Purkinje cell (primary cell): ENCODE results near the gene TMEM119. TPM values are rescaled to one million over a fixed set of nuclear protein-coding genes. Genes with fewer than 3 reads are reported as not detected.

Experiments
- polyA plus RNA-seq: library from polyadenylated mRNA; unstranded; fragments of >200 nt; fragmentation: Nextera tagmentation; gene quantifications from 2 replicates; pipeline ENCODE4 v1.2.1, GENCODE V29; 2014

The TMEM119 gene, protein sequence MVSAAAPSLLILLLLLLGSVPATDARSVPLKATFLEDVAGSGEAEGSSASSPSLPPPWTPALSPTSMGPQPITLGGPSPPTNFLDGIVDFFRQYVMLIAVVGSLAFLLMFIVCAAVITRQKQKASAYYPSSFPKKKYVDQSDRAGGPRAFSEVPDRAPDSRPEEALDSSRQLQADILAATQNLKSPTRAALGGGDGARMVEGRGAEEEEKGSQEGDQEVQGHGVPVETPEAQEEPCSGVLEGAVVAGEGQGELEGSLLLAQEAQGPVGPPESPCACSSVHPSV
- polyA plus RNA-seq = not detected in 2 replicates

DNA sequence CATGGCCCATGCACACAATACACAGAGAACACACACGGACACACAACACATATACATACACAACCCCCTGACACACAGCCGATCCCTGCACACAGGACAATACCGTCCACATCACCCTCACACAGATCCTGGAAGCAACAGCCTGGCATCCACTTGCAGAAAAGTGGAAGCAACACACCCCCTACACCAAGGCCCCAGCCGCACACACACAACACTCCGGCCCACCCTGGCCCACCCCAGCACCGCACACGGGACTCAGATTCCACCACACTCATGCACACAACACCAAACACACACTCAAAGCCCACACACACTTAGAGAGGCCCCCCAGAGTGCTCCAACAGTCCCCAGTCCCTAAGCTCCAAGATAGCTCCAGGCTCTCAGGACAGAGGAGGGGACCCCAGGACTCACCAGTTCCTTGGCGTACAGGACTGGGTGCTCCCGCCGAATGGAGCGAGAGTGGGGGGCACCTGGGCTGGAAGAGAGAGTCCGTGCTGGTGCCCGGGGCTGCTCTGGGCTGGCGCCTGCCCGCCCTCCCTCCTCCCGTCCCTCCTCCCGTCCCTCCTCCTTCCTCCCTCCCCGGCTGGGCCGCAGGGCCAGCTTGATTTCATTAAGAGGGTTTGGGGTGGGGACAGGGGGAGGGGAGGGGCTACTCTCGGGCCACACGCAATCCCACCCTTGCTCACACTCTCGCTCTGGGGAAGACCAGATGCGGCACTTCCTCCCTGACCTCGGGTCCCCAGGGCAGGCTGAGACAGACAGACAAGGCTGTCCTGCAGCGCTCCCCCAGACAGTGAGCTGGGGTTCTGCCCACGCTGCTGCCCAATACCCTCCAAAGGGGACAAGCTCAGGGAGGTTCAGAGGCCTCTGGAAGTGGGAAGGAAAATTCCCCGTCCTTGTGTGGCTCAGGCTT lies at the start of gene TMEM119:
TMEM119 (minus strand) TSS at position 526 of the 913 bp plus-strand sequence. CDS start 5,701 bp downstream, outside the sequence.

DNA sequence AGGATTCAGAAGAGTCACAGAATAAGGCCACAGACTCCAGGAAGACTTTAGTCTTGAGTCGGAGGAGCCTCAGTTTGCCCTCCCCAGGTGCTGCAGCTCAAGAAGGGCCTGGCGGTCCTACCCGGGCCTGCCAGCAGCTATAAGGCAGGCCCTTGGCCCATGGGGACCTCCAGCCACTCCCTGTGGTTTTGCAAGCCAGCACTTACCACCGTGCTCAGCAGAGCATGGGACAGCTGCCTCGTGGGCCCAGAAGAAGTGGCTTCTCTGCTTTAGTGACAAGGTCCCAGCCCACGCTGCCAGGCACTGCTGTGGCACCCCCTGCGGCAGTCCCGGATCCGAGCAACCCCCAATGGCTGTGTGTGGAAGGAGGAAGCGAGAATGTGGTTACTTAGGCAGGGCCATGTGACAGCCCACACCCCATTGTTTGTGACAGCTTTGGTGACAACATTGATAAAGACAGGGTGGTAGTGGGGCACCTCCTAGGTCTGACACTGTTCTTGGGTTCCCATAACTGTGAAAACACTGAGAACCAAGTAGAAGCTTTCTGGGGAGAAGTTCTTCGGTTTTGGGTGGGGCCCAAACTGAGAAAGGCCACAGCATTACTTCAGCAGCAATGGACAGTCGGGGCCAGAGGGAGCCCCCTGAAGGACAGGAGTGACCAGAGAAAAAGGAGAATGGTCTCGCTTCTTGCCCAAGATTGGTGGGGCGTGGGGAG lies 35.8 kb upstream of the TMEM119 start, which contains the start of gene SELPLG:
SELPLG (minus strand) TSS at position 361 of the 715 bp plus-strand sequence. CDS start 9,587 bp downstream, outside the sequence.

DNA sequence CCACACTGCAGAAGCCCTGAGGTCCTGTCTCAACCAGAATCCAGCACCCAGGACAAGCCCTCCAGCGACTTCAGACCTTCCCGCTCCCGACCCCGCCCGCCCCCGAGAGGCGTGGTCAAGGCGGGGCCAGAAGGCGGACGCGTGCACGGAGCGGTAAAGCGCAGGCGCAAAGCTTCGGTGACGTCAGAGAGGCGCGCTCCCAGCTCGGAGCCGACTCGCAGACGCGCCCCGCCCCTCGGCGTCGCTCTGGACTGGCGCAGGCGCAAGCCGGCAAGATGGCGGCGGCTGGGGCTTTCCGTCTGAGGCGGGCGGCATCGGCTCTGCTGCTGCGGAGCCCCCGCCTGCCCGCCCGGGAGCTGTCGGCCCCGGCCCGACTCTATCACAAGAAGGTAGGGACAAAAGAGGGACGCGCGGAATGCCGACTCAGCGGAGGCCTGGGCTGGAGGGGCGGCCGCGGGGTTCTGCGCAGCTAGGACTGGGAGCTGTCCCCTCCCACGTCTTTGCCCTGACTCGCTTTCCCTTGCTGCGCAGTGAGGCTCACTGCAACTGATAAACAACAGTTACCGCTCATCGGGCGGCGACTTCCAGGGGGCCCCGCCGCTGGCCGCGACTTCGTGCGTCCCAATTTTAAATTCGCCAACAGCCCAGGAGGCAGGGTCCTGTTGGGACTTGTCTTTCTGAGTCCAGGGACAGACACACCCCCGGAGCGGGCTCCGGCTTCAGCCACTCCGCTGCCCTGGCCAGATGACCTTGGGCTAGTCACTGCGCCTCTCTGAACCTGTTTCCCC lies 35.3 kb downstream of the TMEM119 start, which contains the start of gene ISCU:
ISCU (plus strand) TSS at position 249 of the 788 bp plus-strand sequence; CDS start at position 276, 27 bp downstream.

DNA sequence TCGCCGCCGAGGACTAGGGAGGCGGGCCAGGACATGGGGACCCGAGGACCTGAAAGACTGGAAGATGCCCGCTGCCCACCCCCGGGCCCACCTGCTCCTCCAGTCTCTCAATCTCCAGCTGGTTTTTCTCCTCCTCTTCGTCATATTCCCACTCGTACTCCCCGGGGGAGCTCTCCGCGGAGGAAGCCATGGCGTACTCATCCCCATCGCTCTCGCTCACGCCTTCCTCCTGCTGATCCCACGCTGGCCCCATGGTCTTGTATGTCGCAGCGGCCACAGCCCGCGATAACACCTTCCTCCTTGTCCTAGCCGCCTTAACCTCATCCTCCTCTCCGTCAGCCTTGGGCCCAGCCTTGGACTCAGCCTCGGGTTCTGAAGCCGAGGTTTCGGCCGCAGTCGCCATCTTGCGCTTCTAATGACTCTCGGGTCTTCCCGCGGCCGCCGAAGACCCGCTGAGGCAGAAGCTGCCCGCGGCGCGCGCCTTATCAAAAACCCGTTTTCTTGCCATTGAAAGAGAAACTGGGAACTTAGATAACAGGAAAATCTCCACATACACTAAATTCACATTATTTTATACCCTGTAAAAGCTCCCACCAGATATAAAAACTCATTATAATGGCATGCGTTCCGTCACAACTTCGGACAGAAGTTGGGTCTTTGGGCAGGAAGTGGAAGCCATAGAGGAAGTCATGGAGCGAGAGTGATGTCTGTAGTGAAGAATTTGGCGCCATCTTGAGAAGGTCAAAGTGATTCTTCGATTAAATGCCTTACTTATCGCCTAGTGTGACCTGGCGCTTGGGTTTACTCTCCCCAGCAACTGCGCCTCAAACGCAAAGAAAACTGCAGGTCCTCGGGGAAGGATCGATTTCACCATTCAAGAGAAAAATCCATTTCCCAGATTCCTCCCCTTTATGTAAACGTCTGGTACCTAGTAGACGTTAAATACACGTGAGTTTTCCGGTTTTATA lies 36.8 kb downstream of the TMEM119 start, which contains the start of gene SART3:
SART3 (minus strand) TSS at position 422 of the 968 bp plus-strand sequence; CDS start at position 403, 19 bp downstream.

Other genes starting within 250 kb of the TMEM119 start
- 22.6 and 29.9 TPM in 2 replicates for gene FICD, start 82.8 kb downstream of the TMEM119 start, polyA plus RNA-seq
- 10.0 and 10.4 TPM in 2 replicates for gene SART3, start 36.9 kb downstream of the TMEM119 start, polyA plus RNA-seq
- 183 and 186 TPM in 2 replicates for gene ISCU, start 35.5 kb downstream of the TMEM119 start, polyA plus RNA-seq
- not detected in 2 replicates for gene SELPLG, start 35.8 kb upstream of the TMEM119 start, polyA plus RNA-seq
- gene CORO1C, start 133.4 kb upstream of the TMEM119 start, polyA plus RNA-seq = 25.7 and 27.9 TPM in 2 replicates